ENCODE data around the gene SETBP1. TPM values are rescaled to one million over a fixed set of nuclear protein-coding genes. Genes with fewer than 3 reads are reported as not detected.

Gene SETBP1
- total RNA-seq, 2 experiments from 2014 or later: 6.4 to 6.7 TPM

DNA sequence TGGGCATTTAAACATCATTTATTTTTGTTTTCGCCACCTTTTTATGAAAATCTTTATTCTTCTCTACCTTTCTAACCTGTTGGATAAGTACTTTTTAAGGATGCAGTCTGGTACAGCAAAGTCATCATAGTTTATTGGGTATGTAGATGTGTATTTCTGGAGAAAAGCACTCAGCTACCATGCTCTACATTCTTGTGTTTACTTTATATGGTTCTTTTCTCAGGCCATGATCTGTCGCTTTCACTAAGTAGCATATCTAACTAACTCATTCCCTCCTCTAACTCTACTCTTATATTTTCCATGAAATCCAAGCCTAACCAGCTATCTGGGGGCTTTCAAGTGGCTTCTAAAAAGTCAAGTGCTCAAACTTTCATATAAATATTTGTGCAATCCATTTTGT, 25.3 kb upstream of the SETBP1 start:
- CTCF ChIA-PET: interaction anchor here (1.2 kb wide), 1 partner anchor 11 kb away, joined by 4 read pairs; no protein-coding TSS in a partner anchor
- intact Hi-C loops (cut with micrococcal nuclease): no loop called here

DNA sequence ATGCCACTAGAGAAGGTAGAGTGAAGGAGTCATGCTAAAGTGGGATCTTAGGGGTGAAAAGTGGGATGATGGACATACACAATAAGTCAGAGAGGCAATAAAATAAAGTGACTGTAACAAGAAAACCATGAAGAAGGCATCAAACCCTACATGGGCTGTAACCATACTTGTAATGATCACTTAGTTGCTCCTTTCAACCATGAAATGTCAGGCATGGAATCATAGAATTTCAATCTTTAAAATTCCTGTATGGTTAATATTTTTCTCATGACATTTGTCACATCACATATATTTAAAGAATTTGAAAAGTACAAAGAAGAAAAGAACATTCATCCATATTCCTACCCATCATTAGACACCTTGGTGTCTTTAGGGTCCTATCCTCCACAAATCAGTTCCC, 20.9 kb upstream of the SETBP1 start:
- no peaks in the 10 kb centered on the region for H3K9me3 Mint-ChIP-seq
- peaks cover 15% of the 10 kb centered on the region for H3K27me3 Mint-ChIP-seq
- intact Hi-C loops (cut with micrococcal nuclease): no loop called here
- no peak overlapping the region for H3K4me3 Mint-ChIP-seq
- ChIA-PET CTCF (no interaction called here), POLR2A (no interaction called here)
- no peaks in the 10 kb centered on the region for H3K4me1 Mint-ChIP-seq (ENCODE audit: low read depth)
- no peak overlapping the region for H3K27ac Mint-ChIP-seq
- H3K36me3 Mint-ChIP-seq: no peaks in the 10 kb centered on the region
- no peak for DNase-seq

More for the DNA sequence above, 25.3 kb upstream of the SETBP1 start:
- no peak overlapping the region for H3K27ac Mint-ChIP-seq
- H3K9me3 Mint-ChIP-seq: no peaks in the 10 kb centered on the region
- H3K4me3 Mint-ChIP-seq: no peak overlapping the region
- DNase-seq: no peak
- H3K27me3 Mint-ChIP-seq: peaks cover 14% of the 10 kb centered on the region
- POLR2A ChIA-PET: no interaction called here
- no peaks in the 10 kb centered on the region for H3K36me3 Mint-ChIP-seq
- no peaks in the 10 kb centered on the region for H3K4me1 Mint-ChIP-seq (ENCODE audit: low read depth)

DNA sequence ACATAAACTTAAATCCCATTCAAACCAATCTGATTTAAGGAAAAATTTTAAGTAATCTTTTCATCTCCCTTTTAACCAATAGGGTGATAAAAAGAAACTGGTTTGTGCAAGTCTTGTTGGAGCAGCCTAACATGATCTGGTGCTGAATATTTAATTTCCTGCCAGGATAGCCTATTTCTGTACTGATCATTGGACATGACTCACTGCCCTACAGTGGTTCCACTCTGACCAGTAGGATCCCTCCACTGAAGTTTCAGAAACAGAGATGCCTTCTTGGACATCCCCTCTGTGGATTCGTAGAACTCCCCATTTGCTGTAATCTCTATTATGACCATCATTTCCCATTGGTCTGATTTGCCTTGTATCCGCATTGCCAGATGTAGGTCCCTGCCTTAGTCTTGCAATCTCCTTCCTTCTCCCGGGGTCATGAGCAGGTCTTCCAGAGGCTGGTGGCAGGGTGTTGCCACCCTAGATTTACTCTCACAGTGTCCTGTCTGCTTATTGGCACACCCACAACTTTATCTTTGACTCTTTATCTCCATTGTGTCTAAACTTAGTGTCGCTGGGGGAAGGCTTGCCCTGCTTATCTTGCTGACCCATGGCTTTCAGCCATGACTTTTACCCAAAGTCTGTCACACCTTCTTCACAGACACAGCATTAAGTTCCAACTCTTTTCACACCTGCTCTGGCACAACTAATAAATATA, 12.3 kb upstream of the SETBP1 start:
- POLR2A ChIA-PET: no interaction called here
- H3K36me3 Mint-ChIP-seq: no peaks in the 10 kb centered on the region
- intact Hi-C loops (cut with micrococcal nuclease): no loop called here

DNA sequence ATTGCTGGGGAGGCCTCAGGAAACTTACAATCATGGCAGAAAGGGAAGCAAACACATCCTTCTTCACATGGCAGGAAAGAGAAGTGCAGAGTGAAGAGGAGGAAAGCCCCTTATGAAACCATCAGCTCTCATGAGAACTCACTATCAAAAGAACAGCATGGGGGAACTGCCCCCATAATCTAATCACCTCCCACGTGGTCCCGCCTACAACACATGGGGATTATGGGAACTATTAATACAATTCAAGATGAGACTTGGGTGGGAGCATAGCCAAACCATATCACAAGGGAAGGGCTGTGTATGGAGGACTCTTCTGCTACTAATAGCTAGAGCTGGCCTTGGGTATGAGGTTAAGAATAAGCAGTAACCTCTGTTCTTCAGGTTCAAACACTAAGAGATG, 8.8 kb upstream of the SETBP1 start:
- no peak overlapping the region for H3K27ac Mint-ChIP-seq
- no peaks in the 10 kb centered on the region for H3K4me1 Mint-ChIP-seq (ENCODE audit: low read depth)
- no peak overlapping the region for H3K4me3 Mint-ChIP-seq
- no peak for DNase-seq
- peaks cover 51% of the 10 kb centered on the region for H3K27me3 Mint-ChIP-seq
- intact Hi-C loops (cut with micrococcal nuclease): loop anchor here (10.0 kb wide), 1 partner anchor 713 kb away; no protein-coding TSS in a partner anchor
- H3K9me3 Mint-ChIP-seq: no peaks in the 10 kb centered on the region
- no peaks in the 10 kb centered on the region for H3K36me3 Mint-ChIP-seq
- ChIA-PET CTCF (interaction anchor here (1.4 kb wide), 1 partner anchor 541 kb away, joined by 4 read pairs; no protein-coding TSS in a partner anchor), POLR2A (no interaction called here)

More for the DNA sequence above, 12.3 kb upstream of the SETBP1 start:
- peaks cover 43% of the 10 kb centered on the region for H3K27me3 Mint-ChIP-seq
- CTCF ChIA-PET: no interaction called here
- H3K27ac Mint-ChIP-seq: no peak overlapping the region
- H3K9me3 Mint-ChIP-seq: no peaks in the 10 kb centered on the region
- no peak overlapping the region for H3K4me3 Mint-ChIP-seq
- no peaks in the 10 kb centered on the region for H3K4me1 Mint-ChIP-seq (ENCODE audit: low read depth)
- DNase-seq: no peak

DNA sequence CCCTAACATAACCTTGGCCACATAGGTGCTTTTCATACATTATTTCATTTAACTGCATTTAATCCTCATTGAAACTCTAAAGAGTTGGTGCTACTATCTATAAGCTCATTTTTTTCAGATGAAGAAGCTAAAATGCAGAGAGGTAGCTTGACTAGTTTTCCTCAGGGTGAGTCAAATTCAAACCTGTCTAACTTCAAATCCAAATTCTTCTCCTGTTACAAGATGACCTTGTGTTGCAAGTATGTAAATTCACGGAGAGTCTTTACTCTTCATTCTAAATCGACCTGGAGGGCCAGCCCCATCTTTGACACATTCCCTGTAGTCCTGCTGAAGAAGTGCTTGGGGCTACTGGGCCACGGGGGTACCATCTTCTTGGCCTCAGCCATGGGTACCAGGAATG, 8.2 kb upstream of the SETBP1 start:
- Mint-ChIP-seq H3K27me3 (peaks cover 51% of the 10 kb centered on the region), H3K9me3 (no peaks in the 10 kb centered on the region), H3K4me1 (ENCODE audit: low read depth) (no peaks in the 10 kb centered on the region), H3K36me3 (no peaks in the 10 kb centered on the region), H3K4me3 (no peak overlapping the region), H3K27ac (no peak overlapping the region)
- intact Hi-C loops (cut with micrococcal nuclease): loop anchor here (10.0 kb wide), 1 partner anchor 712 kb away; no protein-coding TSS in a partner anchor
- ChIA-PET CTCF (no interaction called here), POLR2A (no interaction called here)
- DNase-seq: no peak

DNA sequence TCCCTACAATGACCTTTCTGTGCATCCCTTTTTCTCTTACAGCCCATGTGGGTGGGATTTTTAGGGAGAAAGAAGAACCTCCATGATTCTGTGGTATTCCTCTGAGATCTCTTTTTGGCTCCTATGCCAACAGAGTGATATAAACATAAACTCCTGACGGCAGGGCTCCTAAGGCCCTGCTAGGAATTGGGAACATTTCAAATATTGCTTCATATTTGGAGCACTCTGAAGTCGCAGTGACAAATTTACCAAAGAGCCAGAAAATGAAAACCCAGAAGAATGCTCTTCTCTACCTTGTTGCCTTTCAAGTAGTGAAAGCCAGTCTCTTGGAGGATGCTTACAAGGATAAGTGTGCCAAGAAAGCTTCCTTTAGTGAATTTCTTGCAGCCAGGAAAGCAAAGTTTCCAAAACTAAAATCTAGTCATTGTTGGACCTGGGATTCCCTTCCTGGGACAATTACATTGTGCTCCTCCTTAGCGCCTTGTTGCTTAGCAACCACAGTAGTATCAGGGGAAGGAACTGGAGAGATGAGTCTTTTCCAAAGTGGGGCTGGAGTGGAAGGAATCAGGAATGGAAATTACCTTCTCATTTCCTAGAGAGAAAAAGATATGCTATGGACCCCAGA, 7.3 kb upstream of the SETBP1 start:
- CTCF ChIA-PET: no interaction called here
- Mint-ChIP-seq H3K9me3 (no peaks in the 10 kb centered on the region), H3K27me3 (peaks cover 53% of the 10 kb centered on the region), H3K4me1 (ENCODE audit: low read depth) (no peaks in the 10 kb centered on the region), H3K27ac (no peak overlapping the region), H3K4me3 (no peak overlapping the region), H3K36me3 (no peaks in the 10 kb centered on the region)
- no peak for DNase-seq
- intact Hi-C loops (cut with micrococcal nuclease): loop anchor here (10.0 kb wide), 1 partner anchor 711 kb away; no protein-coding TSS in a partner anchor
- POLR2A ChIA-PET: no interaction called here

DNA sequence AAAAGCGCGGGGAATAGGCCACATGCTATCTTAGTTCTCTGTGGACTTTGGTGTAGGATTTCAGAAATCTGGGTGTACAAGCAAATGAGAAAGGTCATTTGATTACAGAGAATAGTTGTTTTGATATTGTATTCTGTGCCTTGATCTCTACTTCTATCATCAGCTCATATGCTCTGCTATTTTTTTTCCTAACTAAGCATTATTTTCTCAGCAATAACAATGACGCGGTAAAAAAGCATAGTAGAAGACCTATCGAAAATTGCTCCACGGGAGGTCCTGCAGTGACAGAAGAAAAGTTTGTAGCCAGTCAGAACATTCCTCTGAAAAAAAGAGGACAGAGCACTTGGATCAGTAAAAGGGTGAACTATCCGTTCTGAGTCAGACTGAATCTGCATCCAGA, 2.8 kb upstream of the SETBP1 start:
- POLR2A ChIA-PET: interaction anchor here (1.9 kb wide), 1 partner anchor 210 kb away, joined by 11 read pairs; no protein-coding TSS in a partner anchor
- no peak for DNase-seq
- H3K36me3 Mint-ChIP-seq: no peaks in the 10 kb centered on the region
- H3K4me3 Mint-ChIP-seq: no peak overlapping the region
- no peak overlapping the region for H3K27ac Mint-ChIP-seq
- no peaks in the 10 kb centered on the region for H3K9me3 Mint-ChIP-seq
- H3K27me3 Mint-ChIP-seq: peaks cover 37% of the 10 kb centered on the region
- intact Hi-C loops (cut with micrococcal nuclease): loop anchor here (2.0 to 10.0 kb wide), 2 partner anchors 39 to 707 kb away; no protein-coding TSS in a partner anchor
- peaks cover 9% of the 10 kb centered on the region for H3K4me1 Mint-ChIP-seq (ENCODE audit: low read depth)
- CTCF ChIA-PET: no interaction called here

DNA sequence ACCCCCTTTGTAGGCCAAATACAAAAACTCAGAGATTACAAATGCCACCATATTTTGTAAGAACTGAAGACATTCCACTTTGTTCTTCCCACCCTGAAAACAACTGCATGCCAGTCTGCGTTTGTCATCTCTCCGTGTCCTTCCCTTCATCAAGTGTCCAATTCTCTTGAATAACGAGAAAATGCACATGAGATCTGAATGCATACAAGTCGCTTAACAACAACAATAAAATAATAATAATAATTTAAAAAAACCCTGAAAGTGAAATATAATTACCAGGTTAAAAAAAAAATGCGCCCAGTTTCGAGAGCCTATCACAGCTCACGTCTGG, 2.0 kb upstream of the SETBP1 start:
- no peaks in the 10 kb centered on the region for H3K9me3 Mint-ChIP-seq
- CTCF ChIA-PET: interaction anchor here (0.6 to 1.4 kb wide), 16 partner anchors 9 to 532 kb away, joined by 3 to 12 read pairs (median 3); no protein-coding TSS in a partner anchor
- H3K27ac Mint-ChIP-seq: no peak overlapping the region
- H3K36me3 Mint-ChIP-seq: no peaks in the 10 kb centered on the region
- DNase-seq: no peak
- intact Hi-C loops (cut with micrococcal nuclease): loop anchor here (1.0 to 10.0 kb wide), 6 partner anchors 38 to 706 kb away; no protein-coding TSS in a partner anchor
- peaks cover 9% of the 10 kb centered on the region for H3K4me1 Mint-ChIP-seq (ENCODE audit: low read depth)
- H3K4me3 Mint-ChIP-seq: peak overlapping the region; percentile 37
- peaks cover 30% of the 10 kb centered on the region for H3K27me3 Mint-ChIP-seq
- POLR2A ChIA-PET: interaction anchor here (1.3 to 2.9 kb wide), 5 partner anchors 24 to 214 kb away, joined by 3 to 17 read pairs (median 15); no protein-coding TSS in a partner anchor

DNA sequence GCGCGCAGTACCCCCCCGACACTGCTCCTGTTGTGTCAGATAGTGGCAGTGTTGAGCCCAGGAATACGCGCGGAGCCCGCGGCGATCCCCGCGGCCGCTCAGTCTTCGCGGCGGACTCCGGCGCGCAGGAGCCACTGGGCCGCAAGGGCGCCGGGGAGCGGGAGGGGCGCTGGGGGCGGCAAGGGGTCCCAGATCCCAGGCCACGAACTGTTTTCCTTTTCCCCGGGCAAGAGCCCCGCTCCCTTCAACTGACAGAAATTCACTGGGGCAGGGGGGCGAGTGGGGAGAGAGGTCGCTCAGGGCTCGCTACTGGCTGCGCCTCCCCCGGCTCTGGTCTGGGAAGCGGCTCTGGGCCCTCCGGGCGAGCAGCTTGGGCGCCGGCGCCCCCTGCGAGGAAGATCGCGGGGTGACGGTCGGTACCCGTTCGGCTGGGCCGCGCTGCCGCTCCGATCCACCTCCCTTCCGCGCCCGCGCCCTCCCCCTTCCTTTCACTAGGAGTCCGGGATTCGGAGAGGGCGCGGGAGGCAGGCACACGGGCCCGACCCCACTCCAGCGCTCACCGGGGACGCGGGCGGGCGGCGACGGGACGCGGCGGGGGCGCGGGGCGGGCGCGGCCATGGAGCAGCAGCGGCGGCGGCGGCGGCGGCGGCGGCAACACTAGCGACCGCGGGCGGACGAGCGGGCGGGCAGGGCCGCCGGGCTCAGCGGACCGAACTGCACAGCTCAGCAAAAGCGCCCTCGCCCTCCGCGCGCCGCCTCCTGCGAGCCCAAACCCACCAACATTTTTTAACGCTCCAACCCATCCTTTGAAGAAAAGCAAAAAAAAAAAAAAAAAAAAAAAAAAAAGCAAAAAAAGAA, 1.4 kb upstream of the SETBP1 start:
- intact Hi-C loops (cut with micrococcal nuclease): loop anchor here (1.0 to 10.0 kb wide), 6 partner anchors 38 to 706 kb away; no protein-coding TSS in a partner anchor
- ChIA-PET POLR2A (interaction anchor here (1.3 to 2.9 kb wide), 8 partner anchors 24 to 247 kb away, joined by 3 to 17 read pairs (median 8); no protein-coding TSS in a partner anchor), CTCF (interaction anchor here (0.6 to 1.9 kb wide), 17 partner anchors 8 to 532 kb away, joined by 3 to 12 read pairs (median 3); no protein-coding TSS in a partner anchor)
- Mint-ChIP-seq H3K4me1 (ENCODE audit: low read depth) (peaks cover 9% of the 10 kb centered on the region), H3K27me3 (peaks cover 26% of the 10 kb centered on the region), H3K27ac (peak overlapping the region; percentile 18), H3K4me3 (peak overlapping the region; percentile 37), H3K9me3 (no peaks in the 10 kb centered on the region), H3K36me3 (no peaks in the 10 kb centered on the region)
- DNase-seq: peak; percentile 84

DNA sequence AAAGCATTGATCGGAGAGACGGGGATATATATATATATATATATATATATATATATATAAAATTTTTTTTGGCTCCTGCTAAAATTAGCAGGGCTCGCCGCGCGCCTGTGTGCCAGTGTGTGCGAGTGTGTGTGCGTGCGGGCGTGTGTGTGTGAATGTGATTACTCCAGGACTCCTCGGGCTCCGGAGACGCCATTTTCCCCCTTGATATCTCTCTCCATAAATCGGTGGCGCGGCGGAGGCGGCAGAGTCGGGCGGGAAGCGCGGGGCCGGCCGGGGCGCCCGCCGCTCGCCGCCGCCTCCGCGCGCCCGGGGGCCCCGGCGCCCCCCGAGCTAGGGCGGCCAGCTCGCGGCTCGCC, 795 bp upstream of the SETBP1 start:
- intact Hi-C loops (cut with micrococcal nuclease): loop anchor here (1.0 to 10.0 kb wide), 10 partner anchors 37 to 705 kb away; no protein-coding TSS in a partner anchor
- peaks cover 9% of the 10 kb centered on the region for H3K4me1 Mint-ChIP-seq (ENCODE audit: low read depth)
- DNase-seq: peak; percentile 49
- H3K4me3 Mint-ChIP-seq: peak overlapping the region; percentile 70
- CTCF ChIA-PET: interaction anchor here (1.0 to 1.9 kb wide), 7 partner anchors 23 to 247 kb away, joined by 3 to 11 read pairs (median 3); no protein-coding TSS in a partner anchor
- H3K27me3 Mint-ChIP-seq: peaks cover 26% of the 10 kb centered on the region
- no peaks in the 10 kb centered on the region for H3K36me3 Mint-ChIP-seq
- POLR2A ChIA-PET: interaction anchor here (1.2 to 2.9 kb wide), 8 partner anchors 37 to 246 kb away, joined by 3 to 17 read pairs (median 8); no protein-coding TSS in a partner anchor
- H3K9me3 Mint-ChIP-seq: no peaks in the 10 kb centered on the region
- peak overlapping the region; percentile 38 for H3K27ac Mint-ChIP-seq

DNA sequence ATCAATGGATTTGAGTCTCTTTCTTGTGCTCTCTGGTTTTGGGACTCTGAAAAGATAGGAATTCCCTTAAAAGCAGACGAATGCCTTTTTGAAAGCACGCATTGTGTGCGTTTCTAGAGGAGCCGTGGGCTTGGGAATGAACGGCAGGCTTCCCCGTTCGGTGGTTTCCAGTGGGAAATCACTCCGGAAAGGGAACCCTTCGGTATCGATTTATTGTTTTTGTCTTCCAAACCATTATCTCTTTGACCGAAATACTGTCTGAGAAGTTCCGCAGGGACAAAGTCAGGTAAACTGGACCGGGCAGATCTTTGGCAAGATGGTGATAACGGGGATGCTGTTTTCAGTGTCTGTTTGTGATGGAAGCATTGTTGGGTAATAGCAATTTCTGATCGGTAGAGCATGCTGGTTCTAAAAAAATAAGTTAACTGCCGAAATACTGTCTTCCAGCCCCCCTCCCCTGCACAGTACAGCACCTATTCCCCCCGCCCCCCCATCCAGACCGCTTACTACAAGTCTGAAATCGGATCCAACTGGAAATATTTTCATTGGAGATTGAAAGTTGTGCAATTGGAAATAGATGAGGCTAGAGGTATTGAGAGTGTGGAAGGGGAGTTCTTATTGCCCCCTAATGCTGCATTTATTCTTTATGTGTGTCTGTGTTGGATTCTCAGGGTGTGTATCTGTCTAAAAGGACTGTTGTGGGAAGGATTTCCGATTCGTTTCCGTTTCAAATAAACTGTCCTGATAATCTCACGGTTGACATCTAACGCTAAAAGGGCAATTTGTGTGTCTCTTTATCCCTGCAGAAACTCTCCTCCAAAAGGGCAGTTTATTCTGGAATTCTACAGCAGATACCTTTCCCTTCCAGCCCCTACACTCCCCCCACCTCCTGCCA, 635 bp downstream of the SETBP1 start:
- H3K27ac Mint-ChIP-seq: no peak overlapping the region
- no peaks in the 10 kb centered on the region for H3K9me3 Mint-ChIP-seq
- no peaks in the 10 kb centered on the region for H3K36me3 Mint-ChIP-seq
- intact Hi-C loops (cut with micrococcal nuclease): loop anchor here (5.0 kb wide), 4 partner anchors 116 to 531 kb away; no protein-coding TSS in a partner anchor
- H3K4me1 Mint-ChIP-seq (ENCODE audit: low read depth): peaks cover 9% of the 10 kb centered on the region
- ChIA-PET CTCF (interaction anchor here (0.7 to 1.9 kb wide), 5 partner anchors 21 to 246 kb away, joined by 3 to 4 read pairs (median 3); no protein-coding TSS in a partner anchor), POLR2A (interaction anchor here (1.2 to 2.9 kb wide), 4 partner anchors 45 to 206 kb away, joined by 3 to 15 read pairs (median 4); no protein-coding TSS in a partner anchor)
- H3K4me3 Mint-ChIP-seq: no peak overlapping the region
- no peak for DNase-seq
- peaks cover 27% of the 10 kb centered on the region for H3K27me3 Mint-ChIP-seq
